IMR-90 (cell line): ENCODE measurements around the gene ALS2.

Source experiments
- CEBPB ChIP-seq: IDR thresholded peaks from 2 replicates; pipeline ENCODE4 v1.6.1; 2012; ENCODE audit warnings: low read depth, low read length, improper control_type of control experiment
- CTCF ChIP-seq: conservative IDR thresholded peaks from 2 replicates; pipeline ENCODE4 v1.5.1; 2012; ENCODE audit warnings: mild to moderate bottlenecking, low read depth, low read length, improper control_type of control experiment
- FOS ChIP-seq: fragments of 150-350 bp; IDR thresholded peaks from 2 replicates; pipeline ENCODE4 v1.6.1; 2016; ENCODE audit warnings: low read depth, low read length
- MXI1 ChIP-seq: IDR thresholded peaks from 2 replicates; pipeline ENCODE4 v1.6.1; 2012; ENCODE audit warnings: low read depth, mild to moderate bottlenecking, low read length, moderate library complexity, borderline replicate concordance
- POLR2A ChIP-seq: IDR thresholded peaks from 2 replicates; pipeline ENCODE4 v1.6.1; 2012; ENCODE audit warnings: mild to moderate bottlenecking, low read depth, low read length
- RAD21 ChIP-seq: IDR thresholded peaks from 2 replicates; pipeline ENCODE4 v1.6.1; 2012; ENCODE audit warnings: low read length, improper control_type of control experiment
- SMC3 ChIP-seq: fragments of 150-350 bp; IDR thresholded peaks from 2 replicates; pipeline ENCODE4 v1.6.1; 2016; ENCODE audit warnings: low read depth, mild to moderate bottlenecking, antibody characterized with exemption, low read length, moderate library complexity

- peak; percentile 52 for TF ChIP-seq CTCF
- TF ChIP-seq FOS, result no peak
- TF ChIP-seq RAD21, result peak; percentile 62
- TF ChIP-seq MXI1, result no peak
- no peak for TF ChIP-seq CEBPB
- no peak for TF ChIP-seq POLR2A
- peak; percentile 38 for TF ChIP-seq SMC3
Measured at GRCh38 chr2:201707753-201708152, 73.0 kb downstream of the ALS2 start.
